ENCODE measurements around the gene RHBDL2. TPM values are rescaled to one million over a fixed set of nuclear protein-coding genes. Genes with fewer than 3 reads are reported as not detected.
"Not testable (repeated sequence)": the region's sequence is repeated elsewhere in the genome, so short reads cannot be mapped to it uniquely, and the experiment has no call there.

Gene RHBDL2
- total RNA-seq, 4 donors from 2014 or later = 0.38 to 1.6 (median 0.61) TPM

GRCh38 chr1:38840281-38840680 lies 101.3 kb downstream of the RHBDL2 start:
- no peak for ATAC-seq (ENCODE audit: low FRiP score)
- DNase-seq (ENCODE audit: low spot score) = no peak
- TF ChIP-seq CTCF (IDR thresholded peaks at IDR 0.05) = no peak

- TF ChIP-seq CTCF (IDR thresholded peaks at IDR 0.05) = no peak
- ATAC-seq (ENCODE audit: low FRiP score) (no peak), DNase-seq (ENCODE audit: low spot score) (no peak)
Measured at GRCh38 chr1:38839363-38839762, 102.3 kb downstream of the RHBDL2 start.

- ATAC-seq (ENCODE audit: low FRiP score); DNase-seq (ENCODE audit: low spot score): not testable (repeated sequence)
Measured at GRCh38 chr1:38836316-38836715, 105.3 kb downstream of the RHBDL2 start.

Small RNAs within 50 kb of the gene (small RNA-seq; reads per million reads assigned to genes)
- gene GJA9-MYCBP (not detected), gene RF00019 (not detected), gene RNU6-605P (not detected)

Other genes with a start within 250 kb of the RHBDL2 start
- gene RRAGC, start 82.1 kb downstream of the RHBDL2 start, total RNA-seq = 10 to 100 TPM; 29.6 to 57.7 (median 39.4) TPM
- 10 to 100 TPM in 2 of 4 donors, 1 to 10 TPM in 2; 5.8 to 17.0 (median 9.3) TPM for gene MYCBP, start 68.5 kb downstream of the RHBDL2 start, total RNA-seq
- not detected for gene GJA9, start 60.2 kb downstream of the RHBDL2 start, total RNA-seq
- 10 to 100 TPM; 31.1 to 56.6 (median 46.7) TPM for gene AKIRIN1, start 49.4 kb upstream of the RHBDL2 start, total RNA-seq
- gene NDUFS5, start 84.5 kb upstream of the RHBDL2 start, total RNA-seq = 100 to 1,000 TPM; 304 to 609 (median 443) TPM

All from omental fat pad (tissue), 4 donors.